Mononuclear cell (primary cell): ENCODE data around the gene TTC28. TPM values are rescaled to one million over a fixed set of nuclear protein-coding genes. Genes with fewer than 3 reads are reported as not detected.
"Not testable (repeated sequence)": the region's sequence is repeated elsewhere in the genome, so short reads cannot be mapped to it uniquely, and the experiment has no call there.

Experiments used
- H3K27me3 ChIP-seq: 2 replicates; pipeline ENCODE4 v1.6.0; 2011; ENCODE audit warnings: low read length, control low read depth; ENCODE audit not compliant: insufficient read depth
- H3K4me1 ChIP-seq: 2 replicates; pipeline ENCODE4 v1.5.1; 2011; ENCODE audit warnings: mild to moderate bottlenecking, low read length, control low read depth; ENCODE audit not compliant: insufficient read depth
- H3K4me3 ChIP-seq: 2 replicates; pipeline ENCODE4 v1.5.1; 2011; ENCODE audit warnings: mild to moderate bottlenecking, low read length, moderate library complexity
- H3K9me3 ChIP-seq: 2 replicates; pipeline ENCODE4 v1.5.1; 2011; ENCODE audit warnings: low read depth, mild to moderate bottlenecking, control low read depth, low read length
- total RNA-seq: library from RNA; depleted of rRNA; stranded (reverse); fragments of >200 nt; gene quantifications from one replicate; pipeline ENCODE4 v1.2.3, GENCODE V29; 2012

TTC28 gene
- total RNA-seq, 1 donor: 1.5 TPM

- H3K4me3 ChIP-seq: no peak overlapping the region
- H3K4me1 ChIP-seq: no peaks in the 10 kb centered on the region
- H3K27me3 ChIP-seq: no peaks in the 10 kb centered on the region
- no peaks in the 10 kb centered on the region for H3K9me3 ChIP-seq
Observed at GRCh38 chr22:28203286-28203685, 476.4 kb downstream of the TTC28 start.

DNA sequence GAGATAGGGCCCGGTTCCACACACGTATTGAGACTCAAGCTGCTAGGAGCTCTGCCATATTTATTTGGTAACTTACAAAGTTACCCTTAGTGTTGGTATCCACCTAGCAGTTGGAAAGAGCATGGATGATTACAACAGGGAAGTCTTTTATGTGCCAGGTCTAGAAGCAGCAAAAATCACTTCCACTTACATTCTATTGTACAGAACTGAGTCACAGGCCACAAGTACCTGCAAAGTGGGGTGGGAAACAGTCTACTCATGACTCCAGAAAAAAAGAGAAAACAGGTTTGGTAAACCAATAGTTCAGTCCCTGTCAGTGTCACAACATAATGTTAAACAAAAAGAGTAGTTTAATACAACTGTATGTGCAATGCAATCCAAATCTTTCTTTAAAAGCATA, 480.9 kb downstream of the TTC28 start:
- H3K4me1 ChIP-seq: no peaks in the 10 kb centered on the region
- no peak overlapping the region for H3K4me3 ChIP-seq
- H3K27me3 ChIP-seq: no peaks in the 10 kb centered on the region
- no peaks in the 10 kb centered on the region for H3K9me3 ChIP-seq

DNA sequence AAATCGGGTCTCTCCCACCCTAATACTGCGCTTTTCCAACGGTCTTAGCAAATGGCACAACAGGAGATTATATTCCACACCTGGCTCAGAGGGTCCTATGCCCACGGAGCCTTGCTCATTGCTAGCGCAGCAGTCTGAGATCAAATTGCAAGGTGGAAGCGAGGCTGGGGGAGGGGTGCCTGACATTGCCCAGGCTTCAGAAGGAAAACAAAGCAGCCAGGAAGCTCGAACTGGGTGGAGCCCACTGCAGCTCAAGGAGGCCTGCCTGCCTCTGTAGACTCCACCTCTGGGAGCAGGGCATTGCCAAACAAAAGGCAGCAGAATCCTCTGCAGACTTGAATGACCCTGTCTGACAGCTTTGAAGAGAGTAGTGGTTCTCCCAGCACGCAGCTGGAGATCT, 488.1 kb downstream of the TTC28 start:
- H3K9me3 ChIP-seq, H3K27me3 ChIP-seq, H3K4me1 ChIP-seq, H3K4me3 ChIP-seq: not testable (repeated sequence)

DNA sequence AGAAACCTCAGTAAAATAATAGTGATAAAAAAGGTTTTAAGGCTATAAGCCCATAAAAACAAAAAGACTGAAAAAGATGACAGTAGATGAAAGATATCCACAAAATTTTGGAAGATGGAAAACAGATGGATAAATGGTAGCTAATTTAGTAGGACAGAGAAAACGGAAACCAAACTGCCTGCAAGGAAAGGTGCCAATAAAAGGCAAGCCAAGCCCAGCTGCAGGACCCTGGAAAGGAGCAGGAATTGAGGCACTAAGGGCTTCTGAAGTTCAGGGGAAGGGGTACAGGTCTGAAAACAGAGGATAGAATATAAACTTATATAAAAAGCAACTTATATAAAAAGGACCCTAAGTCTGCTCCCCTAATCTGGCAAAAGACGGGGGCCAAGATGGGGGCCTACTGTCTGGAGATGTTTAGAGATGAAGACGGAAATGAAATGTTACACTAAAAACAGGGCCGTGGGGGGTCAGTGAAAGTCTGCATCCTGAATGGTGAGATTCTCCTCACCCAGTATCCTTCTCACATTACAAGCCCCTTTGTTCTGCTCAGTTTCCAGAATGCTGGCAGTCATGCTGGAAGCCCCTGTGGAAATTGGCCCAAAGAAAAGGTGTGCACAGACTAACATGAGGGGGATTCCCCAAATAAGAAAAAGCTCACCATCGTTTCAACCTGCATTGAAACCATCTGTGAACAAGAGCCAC, 491.3 kb downstream of the TTC28 start:
- no peaks in the 10 kb centered on the region for H3K9me3 ChIP-seq
- no peaks in the 10 kb centered on the region for H3K27me3 ChIP-seq
- H3K4me1 ChIP-seq: no peaks in the 10 kb centered on the region
- H3K4me3 ChIP-seq: no peak overlapping the region

GRCh38 chr22:28187612-28188011, 492.0 kb downstream of the TTC28 start:
- no peaks in the 10 kb centered on the region for H3K9me3 ChIP-seq
- no peaks in the 10 kb centered on the region for H3K27me3 ChIP-seq
- H3K4me3 ChIP-seq: no peak overlapping the region
- no peaks in the 10 kb centered on the region for H3K4me1 ChIP-seq

- H3K4me1 ChIP-seq: no peaks in the 10 kb centered on the region
- no peaks in the 10 kb centered on the region for H3K9me3 ChIP-seq
- no peaks in the 10 kb centered on the region for H3K27me3 ChIP-seq
- no peak overlapping the region for H3K4me3 ChIP-seq
Observed at GRCh38 chr22:28186641-28187040, 493.0 kb downstream of the TTC28 start.

DNA sequence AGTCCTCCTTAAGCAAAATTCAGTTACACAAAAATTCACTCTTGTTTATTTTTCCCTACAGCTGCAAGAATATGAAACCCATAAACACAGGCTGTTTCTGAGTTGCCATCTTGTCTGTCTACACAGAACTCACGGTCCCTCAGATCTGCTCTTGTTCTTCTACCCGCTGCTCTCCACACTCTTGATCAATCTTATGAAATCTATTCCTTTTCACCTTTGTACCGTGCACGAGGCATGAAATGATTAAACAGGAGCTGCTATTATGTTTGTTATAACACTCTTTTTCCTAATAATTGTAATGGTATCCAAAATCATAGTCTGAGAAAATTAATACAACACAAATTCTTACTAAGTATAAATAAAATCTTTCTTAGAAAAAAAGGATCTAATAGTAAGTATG, 494.5 kb downstream of the TTC28 start:
- Histone ChIP-seq H3K27me3 (no peaks in the 10 kb centered on the region), H3K9me3 (no peaks in the 10 kb centered on the region), H3K4me1 (no peaks in the 10 kb centered on the region), H3K4me3 (no peak overlapping the region)

DNA sequence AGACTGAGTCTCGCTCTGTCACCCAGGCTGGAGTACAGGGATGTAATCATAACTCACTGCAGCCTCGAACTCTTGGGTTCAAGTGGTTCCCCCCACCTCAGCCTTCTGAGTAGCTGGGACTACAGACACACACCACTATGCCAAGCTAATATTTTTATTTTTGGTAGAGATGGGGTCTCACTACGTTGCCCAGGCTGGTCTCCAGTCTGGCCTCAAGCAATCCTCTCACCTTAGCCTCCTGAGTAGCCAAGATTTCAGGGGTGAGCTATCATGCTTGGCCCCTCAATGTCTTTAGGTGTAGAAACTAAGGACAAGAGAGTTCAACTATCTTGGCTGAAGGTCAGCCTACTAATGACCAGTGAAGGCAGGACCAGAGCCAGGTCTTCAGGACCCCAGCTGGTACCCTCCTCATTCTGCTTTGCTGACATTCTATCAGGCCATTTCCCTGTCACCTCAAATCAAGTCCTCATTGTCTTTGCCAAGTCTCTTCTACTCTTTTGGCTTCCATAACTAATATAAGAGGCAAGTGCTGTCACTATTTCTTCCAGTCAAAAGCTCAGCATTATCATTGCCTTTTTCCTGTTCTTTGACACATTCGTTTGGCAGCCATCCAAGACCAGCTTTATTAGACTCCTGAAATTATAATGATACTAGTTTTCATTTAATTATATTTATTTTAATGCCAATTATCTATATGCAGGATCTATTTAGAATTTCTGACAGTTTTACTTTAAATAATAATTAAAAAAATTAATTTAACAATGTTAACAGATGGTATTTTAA, 496.4 kb downstream of the TTC28 start:
- no peaks in the 10 kb centered on the region for H3K4me1 ChIP-seq
- no peaks in the 10 kb centered on the region for H3K27me3 ChIP-seq

GRCh38 chr22:28180804-28181731, 498.6 kb downstream of the TTC28 start:
- Histone ChIP-seq H3K27me3 (no peaks in the 10 kb centered on the region), H3K4me3 (no peak overlapping the region), H3K9me3 (no peaks in the 10 kb centered on the region), H3K4me1 (no peaks in the 10 kb centered on the region)

More for the DNA sequence above, 496.4 kb downstream of the TTC28 start:
- Histone ChIP-seq H3K9me3 (no peaks in the 10 kb centered on the region), H3K4me3 (no peak overlapping the region)

DNA sequence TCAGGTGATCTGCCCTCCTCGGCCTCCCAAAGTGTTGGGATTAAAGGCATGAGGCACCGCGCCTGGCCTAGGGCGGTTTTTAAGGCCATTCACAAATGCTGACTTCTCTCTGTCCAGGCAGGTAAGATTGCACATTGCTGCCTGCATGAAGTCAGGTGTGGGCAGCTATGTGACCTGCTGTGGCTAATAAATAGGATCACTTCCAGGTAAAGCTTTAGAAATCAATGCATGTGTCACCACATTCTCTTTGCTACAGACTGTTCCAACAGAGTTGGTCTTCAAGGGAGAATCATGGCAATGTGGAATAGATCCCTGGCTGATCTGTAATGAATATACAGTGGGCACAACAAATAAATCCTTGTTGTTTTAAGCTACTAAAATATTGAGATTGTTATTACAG, 500.2 kb downstream of the TTC28 start:
- Histone ChIP-seq H3K9me3 (no peaks in the 10 kb centered on the region), H3K4me3 (no peak overlapping the region)

GRCh38 chr22:28175730-28176492, 503.7 kb downstream of the TTC28 start:
- no peak overlapping the region for H3K4me3 ChIP-seq
- H3K27me3 ChIP-seq: no peaks in the 10 kb centered on the region
- H3K9me3 ChIP-seq: no peaks in the 10 kb centered on the region
- no peaks in the 10 kb centered on the region for H3K4me1 ChIP-seq

More for the DNA sequence above, 500.2 kb downstream of the TTC28 start:
- no peaks in the 10 kb centered on the region for H3K27me3 ChIP-seq
- H3K4me1 ChIP-seq: no peaks in the 10 kb centered on the region

DNA sequence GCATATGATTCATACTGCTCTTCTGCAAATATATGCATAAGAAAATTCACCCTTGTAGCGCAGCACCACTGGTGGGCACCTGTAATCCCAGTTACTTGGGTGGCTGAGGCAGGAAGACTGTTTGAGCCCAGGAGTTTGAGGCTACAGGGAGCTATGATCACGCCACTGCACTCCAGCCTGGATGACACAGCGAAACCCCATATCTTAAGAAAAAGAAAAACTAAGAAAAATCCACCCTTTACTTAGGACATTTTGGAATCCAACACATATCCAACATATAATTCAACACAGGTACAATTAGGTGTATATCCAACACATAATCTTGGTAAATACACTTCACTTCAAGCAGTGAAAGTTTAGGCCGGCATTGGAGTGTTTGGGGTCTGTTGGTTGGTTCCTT, 505.1 kb downstream of the TTC28 start:
- Histone ChIP-seq H3K9me3 (no peaks in the 10 kb centered on the region), H3K27me3 (no peaks in the 10 kb centered on the region), H3K4me1 (no peaks in the 10 kb centered on the region), H3K4me3 (no peak overlapping the region)

GRCh38 chr22:28172892-28173670, 506.6 kb downstream of the TTC28 start:
- Histone ChIP-seq H3K27me3 (no peaks in the 10 kb centered on the region), H3K4me3 (no peak overlapping the region), H3K9me3 (no peaks in the 10 kb centered on the region), H3K4me1 (no peaks in the 10 kb centered on the region)

- no peaks in the 10 kb centered on the region for H3K4me1 ChIP-seq
- no peaks in the 10 kb centered on the region for H3K9me3 ChIP-seq
- H3K27me3 ChIP-seq: no peaks in the 10 kb centered on the region
- no peak overlapping the region for H3K4me3 ChIP-seq
Observed at GRCh38 chr22:28171712-28172111, 507.9 kb downstream of the TTC28 start.
